ENCODE measurements around the gene SUGP2.
"Not testable (repeated sequence)": the region's sequence is repeated elsewhere in the genome, so short reads cannot be mapped to it uniquely, and the experiment has no call there.

The SUGP2 gene

GRCh38 chr19:19028526-19028925, 4.8 kb downstream of the SUGP2 start:
- DNase-seq, result no peak

- no peak for DNase-seq
Observed at GRCh38 chr19:19027228-19027627, 6.1 kb downstream of the SUGP2 start.

- no peak for DNase-seq
Observed at GRCh38 chr19:19026299-19026971, 6.9 kb downstream of the SUGP2 start.

GRCh38 chr19:19025861-19026260, 7.5 kb downstream of the SUGP2 start:
- no peak for DNase-seq

- DNase-seq, result not testable (repeated sequence)
Observed at GRCh38 chr19:19023376-19023775, 9.9 kb downstream of the SUGP2 start.

- DNase-seq, result no peak
Observed at GRCh38 chr19:19022380-19022961, 10.8 kb downstream of the SUGP2 start.

- DNase-seq, result no peak
Observed at GRCh38 chr19:19021115-19021514, 12.2 kb downstream of the SUGP2 start.

GRCh38 chr19:19010551-19010950, 22.8 kb downstream of the SUGP2 start:
- no peak for DNase-seq

GRCh38 chr19:19009951-19010350, 23.4 kb downstream of the SUGP2 start:
- DNase-seq, result no peak

- DNase-seq, result no peak
Observed at GRCh38 chr19:19006213-19006612, 27.1 kb downstream of the SUGP2 start.

GRCh38 chr19:19004144-19004543, 29.2 kb downstream of the SUGP2 start:
- no peak for DNase-seq

- DNase-seq, result no peak
Observed at GRCh38 chr19:18999896-19000620, 33.3 kb downstream of the SUGP2 start.

- no peak for DNase-seq
Observed at GRCh38 chr19:18999016-18999758, 34.1 kb downstream of the SUGP2 start.

- no peak for DNase-seq
Observed at GRCh38 chr19:18998276-18998675, 35.0 kb downstream of the SUGP2 start.

- no peak for DNase-seq
Observed at GRCh38 chr19:18996796-18997394, 36.4 kb downstream of the SUGP2 start.

- no peak for DNase-seq
Observed at GRCh38 chr19:18996351-18996750, 37.0 kb downstream of the SUGP2 start.

- no peak for DNase-seq
Observed at GRCh38 chr19:18995804-18996241, 37.5 kb downstream of the SUGP2 start.

GRCh38 chr19:18993115-18993514, 40.2 kb downstream of the SUGP2 start:
- no peak for DNase-seq

GRCh38 chr19:18992696-18993095, 40.6 kb downstream of the SUGP2 start:
- no peak for DNase-seq

GRCh38 chr19:18991468-18991867, 41.8 kb downstream of the SUGP2 start:
- no peak for DNase-seq

- no peak for DNase-seq
Observed at GRCh38 chr19:18991006-18991405, 42.3 kb downstream of the SUGP2 start.

GRCh38 chr19:18990128-18990708, 43.1 kb downstream of the SUGP2 start:
- no peak for DNase-seq

- no peak for DNase-seq
Observed at GRCh38 chr19:18989316-18989715, 44.0 kb downstream of the SUGP2 start.

Measured in activated naive CD4-positive, alpha-beta T cell treated with Interleukin-2 at 50 U/mL for 16 hours (primary cell).